ENCODE measurements around the gene TMEM256.

GRCh38 chr17:7418472-7419152, 14.7 kb upstream of the TMEM256 start:
- TF ChIP-seq CTCF (IDR thresholded peaks at IDR 0.05), result no peak
- no peak for TF ChIP-seq RNF2 (IDR thresholded peaks at IDR 0.05; ENCODE audit: borderline replicate concordance, low read depth)
- no peak for TF ChIP-seq MAZ (IDR thresholded peaks at IDR 0.05; ENCODE audit: borderline replicate concordance, low read depth, low read length)
- TF ChIP-seq EP300 (IDR thresholded peaks at IDR 0.05), result no peak
- no peak for TF ChIP-seq PHF8 (IDR thresholded peaks at IDR 0.05; ENCODE audit: borderline replicate concordance, low read depth)
- no peak for TF ChIP-seq RAD21 (conservative IDR thresholded peaks at IDR 0.05 in 1 of 2, IDR thresholded peaks at IDR 0.05 in 1 of 2)
- no peak for TF ChIP-seq EHMT2 (IDR thresholded peaks at IDR 0.05; ENCODE audit: low read depth)
- no peak for TF ChIP-seq PBX3 (IDR thresholded peaks at IDR 0.05)
- TF ChIP-seq TP53 (CRISPR knock-in tag; IDR thresholded peaks at IDR 0.05), result no peak
